Small intestine (tissue), 7 donors: ENCODE results near the gene PIF1. TPM values are rescaled to one million over a fixed set of nuclear protein-coding genes. Genes with fewer than 3 reads are reported as not detected.
"Not testable (repeated sequence)": the region's sequence is repeated elsewhere in the genome, so short reads cannot be mapped to it uniquely, and the experiment has no call there.

Experiments
- DNase-seq, 2 donors: peaks; one replicate each; pipeline versions ENCODE4 v3.0.0 to v3.0.0-alpha.2; 2013
- FAIRE-seq: peaks from 2 replicates; lab custom pipeline; 2012; peaks lifted over from hg19 to GRCh38; lab: Jason Lieb, UNC
- H3K27ac ChIP-seq, 3 donors: one replicate each; pipeline ENCODE4 v1.5.1; 2013; ENCODE audit warnings: low read length in 2 of 3, mild to moderate bottlenecking in 2 of 3, control low read depth in 1 of 3, inconsistent platforms in 1 of 3, low read depth in 1 of 3, moderate library complexity in 1 of 3
- H3K27me3 ChIP-seq, 3 donors: one replicate each; pipeline ENCODE4 v1.6.1; 2013; ENCODE audit warnings: low read length in 3 of 3, inconsistent platforms in 1 of 3; ENCODE audit not compliant: control insufficient read depth in 3 of 3, insufficient read depth in 3 of 3
- H3K36me3 ChIP-seq, 3 donors: one replicate each; pipeline ENCODE4 v1.6.1; 2013; ENCODE audit warnings: low read length in 3 of 3, inconsistent platforms in 1 of 3, low read depth in 1 of 3, mild to moderate bottlenecking in 1 of 3, moderate library complexity in 1 of 3; ENCODE audit not compliant: control insufficient read depth in 3 of 3, insufficient read depth in 2 of 3
- H3K4me1 ChIP-seq, 3 donors: one replicate each; pipeline ENCODE4 v1.6.1; 2013; ENCODE audit warnings: low read length in 2 of 3, inconsistent platforms in 1 of 3, low read depth in 1 of 3, mild to moderate bottlenecking in 1 of 3, moderate library complexity in 1 of 3; ENCODE audit not compliant: control insufficient read depth in 3 of 3, insufficient read depth in 2 of 3
- H3K4me3 ChIP-seq, 3 donors: one replicate each; pipeline ENCODE4 v1.5.1; 2013; ENCODE audit warnings: low read length in 3 of 3, control low read depth in 1 of 3, inconsistent platforms in 1 of 3, low read depth in 1 of 3, mild to moderate bottlenecking in 1 of 3, moderate library complexity in 1 of 3
- H3K9me3 ChIP-seq, 2 donors: one replicate each; pipeline ENCODE4 v1.6.1; 2013; ENCODE audit warnings: low read depth in 1 of 2, low read length in 1 of 2; ENCODE audit not compliant: control insufficient read depth in 2 of 2, insufficient read depth in 1 of 2
- WGBS, 3 donors: extraction: QIAGEN DNeasy Blood & Tissue Kit; methylation state at CpG; one replicate each; pipeline ENCODE4 v1.1.7; 2013; 5-methylcytosine and 5-hydroxymethylcytosine counted together
- polyA plus RNA-seq, 4 donors: library from polyadenylated mRNA; stranded (reverse) in 3 of 4; unstranded in 1 of 4; fragments of 200-250 nt in 3 of 4; fragments of 120-200 nt in 1 of 4; gene quantifications; one replicate each; pipeline versions ENCODE4 v1.2.1 to v1.2.3, GENCODE V29; 2013
- donor health status: healthy with polysubstance abuse.
- donor health status: control.
- donor health status: control.
- donor health status: Bipolar disorder and iron deficiency.
- donor health status: healthy.

PIF1 gene
- polyA plus RNA-seq, 4 donors = 0.45 to 11.7 (median 3.2) TPM

DNA sequence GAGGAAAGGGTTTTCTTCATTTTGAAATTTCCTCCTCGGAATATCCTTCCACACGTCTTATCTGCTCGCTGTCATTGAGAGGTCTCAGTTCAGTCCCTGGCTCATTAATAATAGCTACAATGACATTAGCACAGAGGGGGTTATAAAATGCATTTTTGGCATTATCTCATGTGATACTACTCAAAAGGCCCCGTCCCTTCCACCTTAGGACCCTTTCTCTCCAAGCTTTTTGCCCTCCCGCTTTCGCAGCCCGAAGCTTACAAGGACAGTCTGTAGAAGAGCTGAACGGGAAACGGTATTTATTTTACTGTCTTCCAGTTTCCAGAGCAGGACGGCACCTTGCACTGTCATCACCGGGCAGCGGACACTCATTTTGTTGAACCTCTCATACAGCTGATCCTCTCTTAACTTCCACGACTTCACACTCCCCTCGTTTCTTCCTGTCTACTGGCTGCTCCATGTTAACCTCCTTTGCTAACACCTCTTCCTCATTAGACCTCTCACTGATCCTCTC lies 10.6 kb upstream of the PIF1 start:
- Histone ChIP-seq H3K36me3 (no peaks in the 10 kb centered on the region), H3K27ac (peak overlapping the region in 2 of 3 donors; percentile 25 to 37), H3K4me1 (peaks cover 0 to 5% (median 0%) of the 10 kb centered on the region in 3 donors), H3K27me3 (peaks cover 0 to 4% (median 0%) of the 10 kb centered on the region in 3 donors), H3K4me3 (no peak overlapping the region), H3K9me3 (no peaks in the 10 kb centered on the region)
- WGBS, 3 donors = 37 to 52% (median 47%) methylated on average over 14 of the region's 14 CpGs
- FAIRE-seq (no peak), DNase-seq (no peak)

DNA sequence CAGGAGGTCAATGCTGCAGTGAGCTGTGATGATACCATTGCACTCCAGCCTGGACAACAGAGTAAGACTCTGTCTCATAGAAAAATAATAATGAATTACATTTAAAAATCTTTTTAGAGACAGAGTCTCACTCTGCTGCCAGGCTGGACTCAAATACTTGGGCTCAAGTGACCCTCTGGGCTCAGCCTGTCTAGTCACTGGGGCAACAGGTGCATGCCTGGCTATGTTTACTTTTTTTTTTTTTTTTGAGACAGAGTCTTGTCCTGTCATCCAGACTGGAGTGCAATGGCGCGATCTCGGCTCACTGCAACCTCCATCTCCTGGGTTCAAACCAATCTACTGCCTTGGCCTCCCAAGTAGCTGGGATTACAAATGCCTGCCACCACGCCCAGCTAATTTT lies 8.2 kb upstream of the PIF1 start:
- 94 to 97% (median 97%) methylated on average over 4 of the region's 4 CpGs for WGBS, 3 donors
- Histone ChIP-seq H3K9me3 (no peaks in the 10 kb centered on the region), H3K4me3 (no peak overlapping the region), H3K4me1 (no peaks in the 10 kb centered on the region), H3K27me3 (no peaks in the 10 kb centered on the region), H3K36me3 (no peaks in the 10 kb centered on the region), H3K27ac (no peak overlapping the region)
- FAIRE-seq (no peak), DNase-seq (no peak)

DNA sequence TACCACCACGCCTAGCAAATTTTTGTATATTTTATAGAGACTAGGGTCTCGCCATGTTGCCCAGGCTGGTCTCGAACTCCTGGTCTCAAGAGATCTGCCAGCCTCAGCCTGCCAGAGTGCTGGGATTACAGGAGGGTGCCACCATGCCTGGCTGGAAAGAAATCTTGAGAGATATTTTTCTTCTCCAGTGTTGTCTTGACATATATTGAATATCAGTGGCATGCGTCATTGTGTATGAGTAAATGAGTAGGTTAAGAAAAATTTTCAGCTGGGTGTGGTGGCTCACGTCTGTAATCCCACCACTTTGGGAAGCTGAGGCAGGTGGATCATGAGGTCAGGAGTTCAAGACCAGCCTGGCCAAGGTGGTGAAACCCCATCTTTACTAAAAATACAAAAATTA lies 3.5 kb upstream of the PIF1 start:
- Histone ChIP-seq H3K4me3 (no peak overlapping the region), H3K36me3 (no peaks in the 10 kb centered on the region), H3K4me1 (peaks cover 0 to 17% (median 0%) of the 10 kb centered on the region in 3 donors), H3K9me3 (no peaks in the 10 kb centered on the region), H3K27me3 (peaks cover 0 to 14% (median 0%) of the 10 kb centered on the region in 3 donors), H3K27ac (no peak overlapping the region)
- DNase-seq (no peak), FAIRE-seq (no peak)
- 86 to 93% (median 93%) methylated on average over 5 of the region's 5 CpGs for WGBS, 3 donors

DNA sequence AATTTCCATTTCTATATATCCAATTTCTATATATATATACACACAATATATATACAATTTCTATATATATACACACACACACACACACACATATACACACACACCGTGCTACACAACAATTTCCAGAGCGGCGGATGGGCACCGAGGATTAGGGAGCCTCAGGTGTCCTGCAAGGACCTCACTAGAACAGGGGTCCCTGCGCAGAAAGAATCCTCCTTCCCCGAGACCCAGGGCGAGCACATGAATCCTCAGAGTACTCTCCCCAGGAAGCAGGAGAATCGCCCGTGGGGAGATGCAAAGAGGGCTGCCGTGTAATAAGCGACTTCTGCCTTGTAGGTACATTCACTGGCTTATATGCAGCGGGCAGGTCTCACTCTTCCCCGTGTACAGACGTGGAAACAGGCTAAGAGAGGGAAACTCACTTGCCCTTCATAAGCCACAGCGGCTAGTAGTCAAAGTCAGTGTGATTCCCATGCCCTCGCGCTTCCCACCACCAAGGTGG lies 467 bp downstream of the PIF1 start:
- WGBS, 3 donors = 0 to 2% (median 1%) methylated on average over 17 of the region's 17 CpGs

DNA sequence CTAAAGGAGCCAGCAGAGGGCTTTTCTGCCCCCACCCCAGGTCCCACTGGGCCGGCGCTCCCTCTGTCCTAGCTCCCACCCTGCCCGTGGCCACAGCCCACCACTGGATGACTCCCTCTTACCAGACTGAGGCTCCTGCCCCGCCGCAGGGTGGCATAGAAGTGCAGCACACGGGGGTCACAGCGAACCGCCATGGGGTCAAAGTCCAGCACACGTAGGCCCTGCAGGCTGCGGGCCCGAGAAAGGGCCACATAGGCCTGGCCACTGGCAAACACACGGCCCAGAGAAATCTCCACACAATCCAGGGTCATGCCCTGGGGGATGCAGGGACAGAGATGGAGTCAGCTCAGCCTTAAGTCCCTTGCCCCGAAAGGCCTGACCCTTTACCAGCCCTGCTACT lies 9.0 kb downstream of the PIF1 start:
- Histone ChIP-seq H3K4me1 (peaks cover 0 to 7% (median 0%) of the 10 kb centered on the region in 3 donors), H3K27ac (no peak overlapping the region), H3K4me3 (no peak overlapping the region), H3K27me3 (no peaks in the 10 kb centered on the region), H3K9me3 (no peaks in the 10 kb centered on the region), H3K36me3 (peaks cover 0 to 37% (median 0%) of the 10 kb centered on the region in 3 donors)
- 39 to 81% (median 61%) methylated on average over 9 to 13 of the region's 13 CpGs for WGBS, 3 donors
- peak in 1 of 2 donors; percentile 48 for DNase-seq
- no peak for FAIRE-seq

More for the DNA sequence above, 467 bp downstream of the PIF1 start:
- Histone ChIP-seq H3K4me1 (peaks cover 0 to 17% (median 0%) of the 10 kb centered on the region in 3 donors), H3K27ac (no peak overlapping the region), H3K36me3 (peaks cover 0 to 14% (median 0%) of the 10 kb centered on the region in 3 donors), H3K27me3 (peaks cover 0 to 19% (median 0%) of the 10 kb centered on the region in 3 donors), H3K4me3 (peak overlapping the region; percentile 19 to 51 (median 38)), H3K9me3 (no peaks in the 10 kb centered on the region)
- no peak for FAIRE-seq
- DNase-seq = no peak

DNA sequence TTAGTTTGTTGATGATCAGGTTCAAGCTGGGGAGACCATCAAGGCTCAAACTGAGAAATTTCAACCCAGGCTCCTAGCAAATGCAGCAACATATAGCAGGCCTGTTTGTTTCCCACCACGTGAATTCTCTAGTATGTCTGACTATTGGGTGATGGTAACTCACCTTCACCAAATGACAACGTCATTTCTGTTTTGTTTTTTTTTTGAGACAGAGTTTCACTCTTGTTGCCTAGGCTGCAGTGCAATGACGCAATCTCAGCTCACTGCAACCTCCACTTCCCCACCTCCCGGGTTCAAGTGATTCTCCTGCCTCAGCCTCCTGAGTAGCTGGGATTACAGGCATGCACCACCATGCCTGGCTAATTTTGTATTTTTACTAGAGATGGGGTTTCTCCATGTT lies 10.5 kb downstream of the PIF1 start:
- not testable (repeated sequence) for H3K27me3 ChIP-seq, H3K9me3 ChIP-seq, H3K27ac ChIP-seq, H3K4me1 ChIP-seq, H3K4me3 ChIP-seq, DNase-seq, FAIRE-seq
- H3K36me3 ChIP-seq = peaks cover 0 to 26% (median 0%) of the 10 kb centered on the region in 3 donors
- 70 to 79% (median 71%) methylated on average over 4 of the region's 4 CpGs for WGBS, 3 donors

DNA sequence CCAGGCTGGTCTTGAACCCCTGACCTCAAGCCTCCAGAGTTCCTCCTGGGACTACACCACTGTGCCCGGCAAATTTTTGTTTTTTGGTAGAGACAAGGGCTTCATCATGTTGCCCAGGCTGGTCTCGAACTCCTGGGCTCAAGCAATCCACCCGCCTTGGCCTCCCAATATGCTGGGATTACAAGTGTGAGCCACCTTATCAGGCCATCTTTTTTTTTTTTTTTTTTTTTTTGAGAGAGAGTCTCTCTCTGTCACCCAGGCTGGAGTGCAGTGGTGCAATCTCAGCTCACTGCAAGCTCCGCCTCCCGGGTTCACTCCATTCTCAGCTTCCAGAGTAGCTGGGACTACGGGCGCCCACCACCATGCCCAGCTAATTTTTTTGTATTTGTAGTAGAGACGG lies 11.2 kb downstream of the PIF1 start:
- not testable (repeated sequence) for H3K27me3 ChIP-seq, H3K4me3 ChIP-seq, FAIRE-seq, H3K27ac ChIP-seq, H3K9me3 ChIP-seq, H3K4me1 ChIP-seq, DNase-seq
- peaks cover 0 to 19% (median 0%) of the 10 kb centered on the region in 3 donors for H3K36me3 ChIP-seq
- 91 to 95% (median 94%) methylated on average over 8 of the region's 8 CpGs for WGBS, 3 donors

DNA sequence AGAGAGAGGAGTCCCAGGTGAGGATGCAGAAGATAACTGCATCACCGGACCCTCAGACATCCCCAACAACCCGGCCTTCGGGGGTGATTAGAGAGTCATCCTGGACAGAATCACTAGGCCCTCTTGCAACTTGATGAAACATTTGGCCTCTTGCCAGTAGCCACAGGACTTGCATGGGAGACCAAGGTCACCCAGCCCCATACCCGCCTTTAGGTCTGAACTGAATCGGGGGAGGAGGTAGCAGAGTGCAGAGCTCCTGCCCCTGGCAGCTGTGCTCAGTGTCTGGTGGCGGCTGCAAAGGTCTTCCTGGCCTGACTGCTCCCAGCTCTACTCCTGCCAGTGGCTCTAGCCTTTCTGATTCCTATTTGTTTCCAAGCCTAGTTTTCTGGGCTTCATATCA lies 12.4 kb downstream of the PIF1 start:
- Histone ChIP-seq H3K9me3 (no peaks in the 10 kb centered on the region), H3K4me3 (no peak overlapping the region), H3K27me3 (no peaks in the 10 kb centered on the region), H3K36me3 (peaks cover 0 to 12% (median 0%) of the 10 kb centered on the region in 3 donors), H3K27ac (no peak overlapping the region), H3K4me1 (peaks cover 0 to 7% (median 0%) of the 10 kb centered on the region in 3 donors)
- 57 to 72% (median 61%) methylated on average over 6 of the region's 6 CpGs for WGBS, 3 donors
- DNase-seq (no peak), FAIRE-seq (no peak)
